HepG2 (cell line): ENCODE data around the gene PCIF1. TPM values are rescaled to one million over a fixed set of nuclear protein-coding genes. Genes with fewer than 3 reads are reported as not detected.

Experiments
- FOXC1 ChIP-seq: sonication (generic); formaldehyde crosslinking; IDR thresholded peaks from 2 replicates; pipeline ENCODE4 v1.8.0; 2022; ENCODE audit warnings: mild to moderate bottlenecking, missing genetic modification reagents, borderline replicate concordance
- GATAD1 ChIP-seq: IDR thresholded peaks from 2 replicates; pipeline ENCODE4 v1.6.1; 2016; ENCODE audit warnings: missing genetic modification reagents, missing compliant biosample characterization
- HOXA7 ChIP-seq: sonication (generic); formaldehyde crosslinking; IDR thresholded peaks from 2 replicates; pipeline ENCODE4 v1.8.1; 2022; ENCODE audit warnings: mild to moderate bottlenecking, missing genetic modification reagents, moderate library complexity
- NR2C2 ChIP-seq: sonication (generic); formaldehyde crosslinking; IDR thresholded peaks from 2 replicates; pipeline ENCODE4 v1.4.0; 2020; ENCODE audit warnings: missing genetic modification reagents, mild to moderate bottlenecking, moderate library complexity, borderline replicate concordance
- PLRG1 ChIP-seq: fragments of 450-650 bp; conservative IDR thresholded peaks from 2 replicates; pipeline ENCODE4 v1.6.1; 2016
- RNF219 ChIP-seq: sonication (generic); formaldehyde crosslinking; IDR thresholded peaks from 2 replicates; pipeline ENCODE4 v1.5.0; 2020; ENCODE audit warnings: mild to moderate bottlenecking, missing genetic modification reagents
- SALL2 ChIP-seq: sonication (generic); formaldehyde crosslinking; IDR thresholded peaks from 2 replicates; pipeline ENCODE4 v1.8.1; 2023; ENCODE audit warnings: mild to moderate bottlenecking, missing genetic modification reagents, inconsistent platforms
- SRY ChIP-seq: sonication (generic); formaldehyde crosslinking; IDR thresholded peaks from 2 replicates; pipeline ENCODE4 v1.8.0; 2022; ENCODE audit warnings: mild to moderate bottlenecking, missing genetic modification reagents
- USF2 ChIP-seq, 2 experiments: sonication (generic) in 1 of 2; formaldehyde crosslinking in 1 of 2; IDR thresholded peaks; 2 replicates each; pipeline versions ENCODE4 v1.5.1 to v1.6.1; 2011 to 2020; ENCODE audit warnings: borderline replicate concordance in 1 of 2, low read depth in 1 of 2, low read length in 1 of 2, mild to moderate bottlenecking in 1 of 2, missing genetic modification reagents in 1 of 2, moderate library complexity in 1 of 2
- ZBTB46 ChIP-seq: sonication (generic); formaldehyde crosslinking; IDR thresholded peaks from 2 replicates; pipeline ENCODE4 v1.4.0; 2020; ENCODE audit warnings: mild to moderate bottlenecking, missing genetic modification reagents, borderline replicate concordance
- ZMYM4 ChIP-seq: sonication (generic); formaldehyde crosslinking; IDR thresholded peaks from 2 replicates; pipeline ENCODE4 v1.8.1; 2023; ENCODE audit warnings: mild to moderate bottlenecking, missing genetic modification reagents
- ZNF10 ChIP-seq: sonication (generic); formaldehyde crosslinking; IDR thresholded peaks from 2 replicates; pipeline ENCODE4 v1.4.0; 2020; ENCODE audit warnings: mild to moderate bottlenecking, low read depth, missing genetic modification reagents, borderline replicate concordance
- ZNF124 ChIP-seq: sonication (generic); formaldehyde crosslinking; IDR thresholded peaks from 2 replicates; pipeline ENCODE4 v1.4.0; 2020; ENCODE audit warnings: missing genetic modification reagents
- ZNF260 ChIP-seq: sonication (generic); formaldehyde crosslinking; IDR thresholded peaks from 2 replicates; pipeline ENCODE4 v1.4.0; 2020; ENCODE audit warnings: missing genetic modification reagents, low read depth, mild to moderate bottlenecking, borderline replicate concordance
- ZNF644 ChIP-seq: IDR thresholded peaks from 2 replicates; pipeline ENCODE4 v1.6.1; 2016; ENCODE audit warnings: low read depth
- ZNF652 ChIP-seq: IDR thresholded peaks from 2 replicates; pipeline ENCODE4 v1.6.1; 2016; ENCODE audit warnings: low read depth, borderline replicate concordance
- ZNF816 ChIP-seq: sonication (generic); formaldehyde crosslinking; IDR thresholded peaks from 2 replicates; pipeline ENCODE4 v1.8.0; 2022; ENCODE audit warnings: missing genetic modification reagents, mild to moderate bottlenecking, borderline replicate concordance
- ZNF878 ChIP-seq: sonication (generic); formaldehyde crosslinking; IDR thresholded peaks from 2 replicates; pipeline ENCODE4 v1.8.1; 2023; ENCODE audit warnings: mild to moderate bottlenecking, missing genetic modification reagents, moderate library complexity
- ZSCAN20 ChIP-seq: sonication (generic); formaldehyde crosslinking; IDR thresholded peaks from 2 replicates; pipeline ENCODE4 v1.4.0; 2020; ENCODE audit warnings: missing genetic modification reagents, mild to moderate bottlenecking, borderline replicate concordance
- ZSCAN25 ChIP-seq: sonication (generic); formaldehyde crosslinking; IDR thresholded peaks from 2 replicates; pipeline ENCODE4 v1.8.0; 2022; ENCODE audit warnings: mild to moderate bottlenecking, missing genetic modification reagents
- polyA plus RNA-seq, 8 experiments: library from polyadenylated mRNA; depleted of rRNA in 3 of 8; stranded (reverse) in 7 of 8; unstranded in 1 of 8; fragments of >200 nt; fragmentation: Illumina TruSeq in 4 of 8; extraction: Trizol in 4 of 8; gene quantifications; 2 replicates each; pipeline versions ENCODE4 v1.2.1 to v1.2.3, GENCODE V29; 2011 to 2016; ENCODE audit warnings: low read depth in 4 of 8, missing spikeins in 1 of 8, mixed read lengths in 1 of 8; ENCODE audit not compliant: insufficient read depth in 1 of 8
- total RNA-seq, 5 experiments: library from RNA; depleted of rRNA; stranded (reverse); fragments of >200 nt; fragmentation: Illumina TruSeq; extraction: Trizol; gene quantifications; 2 replicates each; pipeline ENCODE4 v1.2.3, GENCODE V29; 2016; ENCODE audit warnings: low read depth in 1 of 5
- TF ChIP-seq, protein P1 (sequence below): IDR thresholded peaks from 2 replicates; pipeline ENCODE4 v1.6.1; 2016; ENCODE audit warnings: low read depth, borderline replicate concordance

Gene PCIF1
- total and polyA plus RNA-seq, 2 of the 13 experiments (the other 11 are each of a cell fraction or from before 2014, with no cell fraction given): 20.9 to 24.4 TPM

GRCh38 chr20:45969712-45970634 lies 35.5 kb downstream of the PCIF1 start (continued):
- no peak for TF ChIP-seq USF2 (IDR thresholded peaks at IDR 0.05; ENCODE audit: low read depth, low read length)
- no peak for TF ChIP-seq USF2 (CRISPR knock-in tag; IDR thresholded peaks at IDR 0.05; ENCODE audit: borderline replicate concordance)
- TF ChIP-seq SALL2 (CRISPR knock-in tag): no peak
- no peak for TF ChIP-seq NR2C2 (CRISPR knock-in tag)
- no peak for TF ChIP-seq ZNF644 (CRISPR knock-in tag)
- no peak for TF ChIP-seq FOXC1 (CRISPR knock-in tag)
- TF ChIP-seq ZNF652 (CRISPR knock-in tag): no peak
- TF ChIP-seq GATAD1: no peak
- peak; percentile 27; the same call in 1 of the 2 replicates for TF ChIP-seq ZMYM4 (CRISPR knock-in tag)
- no peak for TF ChIP-seq SRY (CRISPR knock-in tag)
- no peak for TF ChIP-seq ZNF816 (CRISPR knock-in tag)
- TF ChIP-seq, protein P1, sequence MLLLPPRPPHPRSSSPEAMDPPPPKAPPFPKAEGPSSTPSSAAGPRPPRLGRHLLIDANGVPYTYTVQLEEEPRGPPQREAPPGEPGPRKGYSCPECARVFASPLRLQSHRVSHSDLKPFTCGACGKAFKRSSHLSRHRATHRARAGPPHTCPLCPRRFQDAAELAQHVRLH (CRISPR knock-in tag): 0 out of 2 replicates have a peak, but pooled peaks have one; percentile 54
- TF ChIP-seq ZSCAN20 (CRISPR knock-in tag): no peak
- TF ChIP-seq ZNF10 (CRISPR knock-in tag): no peak
- TF ChIP-seq PLRG1: no peak
- no peak for TF ChIP-seq ZSCAN25 (CRISPR knock-in tag)
- 0 out of 2 replicates have a peak, but pooled peaks have one; percentile 16 for TF ChIP-seq ZNF124
- TF ChIP-seq ZNF878 (CRISPR knock-in tag): no peak
- no peak for TF ChIP-seq HOXA7
- no peak for TF ChIP-seq ZBTB46 (CRISPR knock-in tag)
- TF ChIP-seq ZNF260: no peak
- no peak for TF ChIP-seq RNF219 (CRISPR knock-in tag)
